GM12892 (cell line): Measurements from ENCODE around the gene BSND.

ENCODE experiments used
- POLR2A ChIP-seq: IDR thresholded peaks from 2 replicates; pipeline ENCODE4 v1.6.1; 2011; ENCODE audit warnings: low read depth, low read length, control low read depth
- POLR2AphosphoS5 ChIP-seq: IDR thresholded peaks from 2 replicates; pipeline ENCODE4 v1.6.1; 2011; ENCODE audit warnings: low read depth, low read length, control low read depth
- TAF1 ChIP-seq: IDR thresholded peaks from 2 replicates; pipeline ENCODE4 v1.6.1; 2011; ENCODE audit warnings: low read depth, mild to moderate bottlenecking, control low read depth, low read length, borderline replicate concordance

GRCh38 chr1:55039342-55040082 lies 40.8 kb downstream of the BSND start, which contains the start of gene PCSK9:
- TF ChIP-seq POLR2AphosphoS5 = no peak
- TF ChIP-seq POLR2A = no peak
- TF ChIP-seq TAF1 = no peak
